Right lobe of liver (tissue), 6 donors: ENCODE results near the gene RPL29. TPM values are rescaled to one million over a fixed set of nuclear protein-coding genes. Genes with fewer than 3 reads are reported as not detected.

Source experiments
- ATAC-seq, 4 donors: fragments of 200-7000 bp; cut with Tn5 transposase; one replicate each; pipeline ENCODE4 v1.9.1; 2020; ENCODE audit warnings: mild to moderate bottlenecking in 4 of 4, moderate library complexity in 4 of 4
- DNase-seq, 3 donors: peaks; one replicate each; pipeline ENCODE4 v3.0.0-alpha.2; 2020
- H3K27ac ChIP-seq, 3 donors: fragments of 200-600 bp; one replicate each; pipeline ENCODE4 v1.8.0; 2022
- H3K27me3 ChIP-seq, 2 donors: fragments of 200-600 bp; one replicate each; pipeline ENCODE4 v1.8.0; 2022
- H3K36me3 ChIP-seq, 4 donors: fragments of 200-600 bp; sonication (generic) in 1 of 4; one replicate each; pipeline versions ENCODE4 v1.5.1 to v1.8.0; 2017 to 2022; ENCODE audit warnings: control low read depth in 1 of 4
- H3K4me1 ChIP-seq, 4 donors: fragments of 200-600 bp; sonication (generic) in 1 of 4; one replicate each; pipeline versions ENCODE4 v1.5.1 to v1.8.0; 2017 to 2022; ENCODE audit warnings: control low read depth in 1 of 4
- H3K4me3 ChIP-seq, 3 donors: fragments of 200-600 bp; one replicate each; pipeline ENCODE4 v1.8.0; 2022
- H3K9me3 ChIP-seq, 4 donors: fragments of 200-600 bp; sonication (generic) in 1 of 4; one replicate each; pipeline versions ENCODE4 v1.5.1 to v1.8.0; 2017 to 2022; ENCODE audit warnings: control low read depth in 1 of 4
- POLR2A ChIP-seq: fragments of 450-650 bp; IDR thresholded peaks from one replicate; pipeline ENCODE4 v1.6.1; 2017; ENCODE audit warnings: antibody characterized with exemption, mild to moderate bottlenecking
- WGBS: methylation state at CpG from one replicate; pipeline ENCODE4 v1.1.6; 2018; ENCODE audit warnings: low coverage, low lambda C conversion rate; ENCODE audit not compliant: insufficient coverage; ENCODE audit errors: missing lambda C conversion rate; 5-methylcytosine and 5-hydroxymethylcytosine counted together
- intact Hi-C, 2 donors: fragments of 100-400 bp; cut with DNase I; formaldehyde crosslinking; loops; one replicate each; pipeline versions ENCODE4 v1.11.2 to v1.14.1; 2022
- total RNA-seq, 6 experiments: library from RNA; depleted of rRNA in 2 of 6; stranded (reverse); fragments of >200 nt in 2 of 6; fragmentation: NEBNext Ultra II Directional in 3 of 6; extraction: Animal tissue kit (Norgen Biotek cat#: 25700) in 3 of 6; gene quantifications; one replicate each; pipeline versions ENCODE4 v1.1.0 to v1.2.4, GENCODE V29; 2016 to 2023
- TF ChIP-seq, protein P1 (sequence below), 4 donors: fragments of 200-600 bp in 3 of 4; fragments of 450-650 bp in 1 of 4; IDR thresholded peaks; one replicate each; pipeline versions ENCODE4 v1.5.1 to v1.8.0; 2016 to 2022; ENCODE audit warnings: antibody characterized with exemption in 4 of 4, mild to moderate bottlenecking in 2 of 4
- donor health status: DM: no; HTN: yes; CAD: no.
- donor health status: DM: no; HTN: no; CAD: no.
- donor health status: DM: no; HTN: no; CAD: no.
- donor health status: DM: no; HTN: yes; CAD: no.
- donor health status: DM: no; HTN: yes; CAD: no.

RPL29 gene
- total RNA-seq, 6 experiments from 2014 or later = 396 to 971 (median 447) TPM

GRCh38 chr3:51984269-51984647 lies 11.4 kb downstream of the RPL29 start:
- DNase-seq (no peak), ATAC-seq (no peak)
- no peak for TF ChIP-seq POLR2A
- TF ChIP-seq, protein P1, sequence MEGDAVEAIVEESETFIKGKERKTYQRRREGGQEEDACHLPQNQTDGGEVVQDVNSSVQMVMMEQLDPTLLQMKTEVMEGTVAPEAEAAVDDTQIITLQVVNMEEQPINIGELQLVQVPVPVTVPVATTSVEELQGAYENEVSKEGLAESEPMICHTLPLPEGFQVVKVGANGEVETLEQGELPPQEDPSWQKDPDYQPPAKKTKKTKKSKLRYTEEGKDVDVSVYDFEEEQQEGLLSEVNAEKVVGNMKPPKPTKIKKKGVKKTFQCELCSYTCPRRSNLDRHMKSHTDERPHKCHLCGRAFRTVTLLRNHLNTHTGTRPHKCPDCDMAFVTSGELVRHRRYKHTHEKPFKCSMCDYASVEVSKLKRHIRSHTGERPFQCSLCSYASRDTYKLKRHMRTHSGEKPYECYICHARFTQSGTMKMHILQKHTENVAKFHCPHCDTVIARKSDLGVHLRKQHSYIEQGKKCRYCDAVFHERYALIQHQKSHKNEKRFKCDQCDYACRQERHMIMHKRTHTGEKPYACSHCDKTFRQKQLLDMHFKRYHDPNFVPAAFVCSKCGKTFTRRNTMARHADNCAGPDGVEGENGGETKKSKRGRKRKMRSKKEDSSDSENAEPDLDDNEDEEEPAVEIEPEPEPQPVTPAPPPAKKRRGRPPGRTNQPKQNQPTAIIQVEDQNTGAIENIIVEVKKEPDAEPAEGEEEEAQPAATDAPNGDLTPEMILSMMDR (IDR thresholded peaks at IDR 0.05) = no peak
- H3K4me1 ChIP-seq = peaks cover 0 to 28% (median 7%) of the 10 kb centered on the region in 4 donors
- intact Hi-C loops = no loop called here
- H3K27ac ChIP-seq = peak overlapping the region; percentile 74 to 91 (median 83)
- peak overlapping the region; percentile 55 to 80 (median 64) for H3K4me3 ChIP-seq
- peaks cover 0 to 3% (median 0%) of the 10 kb centered on the region in 4 donors for H3K36me3 ChIP-seq
- H3K27me3 ChIP-seq = no peaks in the 10 kb centered on the region
- no peaks in the 10 kb centered on the region for H3K9me3 ChIP-seq

DNA sequence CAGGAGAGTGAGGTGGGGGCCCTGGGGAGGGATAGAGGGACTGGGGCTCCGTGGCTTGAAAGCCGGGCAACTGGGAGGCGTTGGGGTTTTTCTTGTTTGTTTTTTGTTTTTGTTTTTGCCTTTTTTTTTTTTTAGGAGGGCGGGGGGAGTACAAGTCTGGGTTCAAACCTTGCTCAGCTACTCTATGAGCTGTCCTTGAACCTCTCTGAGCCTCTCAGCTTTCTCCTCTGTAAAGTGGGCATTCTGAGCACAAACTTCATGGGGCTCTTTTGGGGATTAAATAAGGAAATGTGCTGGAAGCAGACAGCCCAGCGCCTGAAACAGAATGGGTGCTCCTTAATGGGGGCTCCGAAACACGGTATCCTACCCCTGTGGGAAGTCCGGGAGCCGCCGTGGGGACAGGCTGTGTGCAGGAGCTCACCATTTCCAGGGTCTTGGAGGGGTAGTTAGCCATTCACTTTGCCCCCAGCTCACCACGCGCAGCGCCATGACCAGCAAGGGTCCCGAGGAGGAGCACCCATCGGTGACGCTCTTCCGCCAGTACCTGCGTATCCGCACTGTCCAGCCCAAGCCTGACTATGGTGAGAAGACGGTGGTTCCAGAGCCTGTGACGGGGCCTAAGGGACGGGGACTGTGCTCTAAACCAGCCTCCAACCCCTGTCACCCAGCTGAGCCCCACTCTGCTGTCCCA lies 12.0 kb downstream of the RPL29 start:
- peaks cover 0 to 28% (median 7%) of the 10 kb centered on the region in 4 donors for H3K4me1 ChIP-seq
- H3K4me3 ChIP-seq = peak overlapping the region; percentile 55 to 80 (median 64)
- peak; percentile 70 for TF ChIP-seq POLR2A
- TF ChIP-seq, protein P1 (IDR thresholded peaks at IDR 0.05) = no peak
- H3K36me3 ChIP-seq = peaks cover 0 to 3% (median 0%) of the 10 kb centered on the region in 4 donors
- H3K27me3 ChIP-seq = no peaks in the 10 kb centered on the region
- DNase-seq (no peak), ATAC-seq (peak in 2 of 4 donors; percentile 4 to 21)
- intact Hi-C loops = no loop called here
- peak overlapping the region; percentile 74 to 91 (median 83) for H3K27ac ChIP-seq
- no peaks in the 10 kb centered on the region for H3K9me3 ChIP-seq
- 41% methylated on average over 22 of the region's 22 CpGs for WGBS

- intact Hi-C loops = no loop called here
- H3K36me3 ChIP-seq = peaks cover 0 to 3% (median 0%) of the 10 kb centered on the region in 4 donors
- TF ChIP-seq, protein P1 (IDR thresholded peaks at IDR 0.05) = peak in 1 of 4 donors; percentile 3
- peak; percentile 95 for TF ChIP-seq POLR2A
- peak within 1 kb of the TSS; percentile 55 to 80 (median 64) for H3K4me3 ChIP-seq
- peak within 1 kb of the TSS; percentile 74 to 91 (median 83) for H3K27ac ChIP-seq
- peaks cover 0 to 28% (median 7%) of the 10 kb centered on the region in 4 donors for H3K4me1 ChIP-seq
- no peaks in the 10 kb centered on the region for H3K27me3 ChIP-seq
- no peaks in the 10 kb centered on the region for H3K9me3 ChIP-seq
- DNase-seq = peak; percentile 94 to 97 (median 97)
- ATAC-seq = peak; percentile 80 to 90 (median 84)
- 0% methylated on average over 14 of the region's 68 CpGs for WGBS
Observed at GRCh38 chr3:51982838-51983577, 12.7 kb downstream of the RPL29 start, which contains the start of gene ACY1. TSS of gene ACY1 (plus strand) at chr3:51983535. CDS start at chr3:51984065, 530 bp downstream.

- WGBS = 2% methylated on average over 4 of the region's 4 CpGs
- Histone ChIP-seq H3K4me1 (peaks cover 0 to 33% (median 7%) of the 10 kb centered on the region in 4 donors), H3K27ac (peak overlapping the region; percentile 74 to 91 (median 83)), H3K4me3 (peak overlapping the region; percentile 55 to 80 (median 64)), H3K9me3 (no peaks in the 10 kb centered on the region), H3K27me3 (no peaks in the 10 kb centered on the region), H3K36me3 (peaks cover 0 to 2% (median 0%) of the 10 kb centered on the region in 4 donors)
- no peak for TF ChIP-seq POLR2A
- TF ChIP-seq, protein P1 (IDR thresholded peaks at IDR 0.05) = peak; percentile 58 to 87 (median 62)
- DNase-seq = peak; percentile 80 to 91 (median 89)
- intact Hi-C loops = no loop called here
- ATAC-seq = peak; percentile 66 to 75 (median 70)
Observed at GRCh38 chr3:51982352-51982837, 13.3 kb downstream of the RPL29 start.
